Spleen (tissue), 11 donors: ENCODE data around the gene EIF2B2. TPM values are rescaled to one million over a fixed set of nuclear protein-coding genes. Genes with fewer than 3 reads are reported as not detected.

ENCODE experiments used
- DNase-seq: peaks from one replicate; pipeline ENCODE4 v3.0.0-alpha.2; 2020
- H3K27ac ChIP-seq, 8 donors: fragments of 200-600 bp; sonication (generic) in 7 of 8; 1 replicate in 4 of 8; 2 replicates in 4 of 8; pipeline versions ENCODE4 v1.5.0 to v1.8.0; 2016 to 2021; ENCODE audit warnings: inconsistent platforms in 4 of 8, mild to moderate bottlenecking in 4 of 8, moderate library complexity in 1 of 8
- H3K27me3 ChIP-seq, 7 donors: fragments of 200-600 bp; sonication (generic) in 6 of 7; replicated peaks in 1 of 7; 1 replicate in 4 of 7; 2 replicates in 3 of 7; pipeline versions ENCODE4 v1.5.0 to v1.8.0; 2016 to 2021; ENCODE audit warnings: inconsistent platforms in 3 of 7, mild to moderate bottlenecking in 1 of 7
- H3K36me3 ChIP-seq, 6 donors: fragments of 200-600 bp; sonication (generic) in 5 of 6; 1 replicate in 4 of 6; 2 replicates in 2 of 6; pipeline versions ENCODE4 v1.5.0 to v1.8.0; 2016 to 2021; ENCODE audit warnings: inconsistent platforms in 2 of 6
- H3K4me1 ChIP-seq, 6 donors: fragments of 200-600 bp; sonication (generic) in 5 of 6; 1 replicate in 3 of 6; 2 replicates in 3 of 6; pipeline versions ENCODE4 v1.5.0 to v1.8.0; 2016 to 2021; ENCODE audit warnings: inconsistent platforms in 3 of 6
- H3K4me3 ChIP-seq, 8 donors: fragments of 200-600 bp; sonication (generic) in 7 of 8; 1 replicate in 4 of 8; 2 replicates in 4 of 8; pipeline versions ENCODE4 v1.5.0 to v1.8.0; 2016 to 2021; ENCODE audit warnings: inconsistent platforms in 4 of 8, mild to moderate bottlenecking in 4 of 8, moderate library complexity in 2 of 8
- H3K9me3 ChIP-seq, 8 donors: fragments of 200-600 bp; sonication (generic) in 7 of 8; 1 replicate in 4 of 8; 2 replicates in 4 of 8; pipeline versions ENCODE4 v1.5.0 to v1.8.0; 2016 to 2021; ENCODE audit warnings: inconsistent platforms in 4 of 8
- POLR2A ChIP-seq, 3 donors: fragments of 450-650 bp; IDR thresholded peaks; one replicate each; pipeline ENCODE4 v1.5.1; 2017; ENCODE audit warnings: antibody characterized with exemption in 3 of 3, mild to moderate bottlenecking in 1 of 3
- POLR2AphosphoS5 ChIP-seq, 3 donors: sonication (generic); formaldehyde crosslinking; IDR thresholded peaks; one replicate each; pipeline ENCODE4 v1.5.1; 2017; ENCODE audit warnings: antibody characterized with exemption in 3 of 3
- WGBS, 5 donors: extraction: QIAGEN DNeasy Blood & Tissue Kit in 3 of 5; methylation state at CpG; one replicate each; pipeline versions ENCODE4 v1.1.5 to v1.1.7; 2013 to 2018; 5-methylcytosine and 5-hydroxymethylcytosine counted together
- intact Hi-C: fragments of 100-400 bp; cut with DNase I; formaldehyde crosslinking; loops from one replicate; pipeline ENCODE4 v1.15.0; 2023; ENCODE audit warnings: low total_unique reads
- polyA plus RNA-seq, 3 donors: library from polyadenylated mRNA; stranded (reverse); fragments of 200-250 nt; gene quantifications; one replicate each; pipeline ENCODE4 v1.2.1, GENCODE V29; 2013
- total RNA-seq, 7 donors: library from RNA; depleted of rRNA in 3 of 7; stranded (reverse); fragments of >200 nt in 3 of 7; fragmentation: NEBNext Ultra II Directional in 4 of 7; extraction: Animal tissue kit (Norgen Biotek cat#: 25700) in 4 of 7; gene quantifications; one replicate each; pipeline versions ENCODE4 v1.1.0 to v1.2.1, GENCODE V29; 2016 to 2021
- TF ChIP-seq, protein P1 (sequence below), 11 experiments: fragments of 200-600 bp in 7 of 11; fragments of 450-650 bp in 4 of 11; sonication (generic) in 4 of 11; IDR thresholded peaks in 8 of 11; conservative IDR thresholded peaks in 3 of 11; 1 replicate in 7 of 11; 2 replicates in 4 of 11; pipeline versions ENCODE4 v1.4.0 to v1.8.0; 2016 to 2021; ENCODE audit warnings: antibody characterized with exemption in 11 of 11, inconsistent platforms in 4 of 11, mild to moderate bottlenecking in 1 of 11
- donor health status: healthy with polysubstance abuse.
- donor health status: DM: no; HTN: no; CAD: no; lungs with moderate emphysema.
- donor health status: DM: no; HTN: no; CAD: no.
- donor health status: Bipolar disorder and iron deficiency.
- donor health status: healthy.
- donor health status: DM: no; HTN: no; CAD: no.
- donor health status: DM: yes; HTN: yes; CAD: no.

Gene EIF2B2
- total and polyA plus RNA-seq, 10 donors, result 16.0 to 38.1 (median 25.8) TPM

DNA sequence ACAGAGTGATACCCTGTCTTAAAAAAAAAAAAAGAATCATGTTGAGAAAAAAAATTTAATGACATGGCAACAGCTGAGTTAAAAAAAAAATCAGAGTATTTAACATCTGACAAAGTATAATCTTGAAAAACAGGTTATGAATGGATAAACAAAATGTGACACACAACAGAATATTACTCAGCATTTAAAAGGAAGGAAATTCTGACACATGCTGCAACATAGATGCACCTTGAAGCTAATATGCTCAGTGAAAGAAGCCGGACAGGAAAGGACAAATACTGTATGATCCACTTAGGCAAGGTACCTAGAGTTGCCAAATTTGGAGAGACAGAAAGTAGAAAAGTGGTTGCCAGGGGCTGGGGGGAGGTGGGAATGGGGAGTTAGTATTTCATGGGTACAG lies 19.4 kb upstream of the EIF2B2 start:
- intact Hi-C loops, result no loop called here
- DNase-seq, result no peak
- H3K27me3 ChIP-seq, result no peaks in the 10 kb centered on the region
- TF ChIP-seq POLR2AphosphoS5 (IDR thresholded peaks at IDR 0.05), result no peak
- TF ChIP-seq, protein P1, sequence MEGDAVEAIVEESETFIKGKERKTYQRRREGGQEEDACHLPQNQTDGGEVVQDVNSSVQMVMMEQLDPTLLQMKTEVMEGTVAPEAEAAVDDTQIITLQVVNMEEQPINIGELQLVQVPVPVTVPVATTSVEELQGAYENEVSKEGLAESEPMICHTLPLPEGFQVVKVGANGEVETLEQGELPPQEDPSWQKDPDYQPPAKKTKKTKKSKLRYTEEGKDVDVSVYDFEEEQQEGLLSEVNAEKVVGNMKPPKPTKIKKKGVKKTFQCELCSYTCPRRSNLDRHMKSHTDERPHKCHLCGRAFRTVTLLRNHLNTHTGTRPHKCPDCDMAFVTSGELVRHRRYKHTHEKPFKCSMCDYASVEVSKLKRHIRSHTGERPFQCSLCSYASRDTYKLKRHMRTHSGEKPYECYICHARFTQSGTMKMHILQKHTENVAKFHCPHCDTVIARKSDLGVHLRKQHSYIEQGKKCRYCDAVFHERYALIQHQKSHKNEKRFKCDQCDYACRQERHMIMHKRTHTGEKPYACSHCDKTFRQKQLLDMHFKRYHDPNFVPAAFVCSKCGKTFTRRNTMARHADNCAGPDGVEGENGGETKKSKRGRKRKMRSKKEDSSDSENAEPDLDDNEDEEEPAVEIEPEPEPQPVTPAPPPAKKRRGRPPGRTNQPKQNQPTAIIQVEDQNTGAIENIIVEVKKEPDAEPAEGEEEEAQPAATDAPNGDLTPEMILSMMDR (IDR thresholded peaks at IDR 0.05 in 8 of 11, conservative IDR thresholded peaks at IDR 0.05 in 3 of 11), result no peak
- TF ChIP-seq POLR2A (IDR thresholded peaks at IDR 0.05), result no peak
- 55 to 94% (median 79%) methylated on average over 1 of the region's 1 CpG for WGBS, 5 donors
- peaks cover 0 to 10% (median 1%) of the 10 kb centered on the region in 6 donors for H3K4me1 ChIP-seq
- H3K36me3 ChIP-seq, result no peaks in the 10 kb centered on the region
- H3K27ac ChIP-seq, result no peak overlapping the region
- no peak overlapping the region for H3K4me3 ChIP-seq
- no peaks in the 10 kb centered on the region for H3K9me3 ChIP-seq

DNA sequence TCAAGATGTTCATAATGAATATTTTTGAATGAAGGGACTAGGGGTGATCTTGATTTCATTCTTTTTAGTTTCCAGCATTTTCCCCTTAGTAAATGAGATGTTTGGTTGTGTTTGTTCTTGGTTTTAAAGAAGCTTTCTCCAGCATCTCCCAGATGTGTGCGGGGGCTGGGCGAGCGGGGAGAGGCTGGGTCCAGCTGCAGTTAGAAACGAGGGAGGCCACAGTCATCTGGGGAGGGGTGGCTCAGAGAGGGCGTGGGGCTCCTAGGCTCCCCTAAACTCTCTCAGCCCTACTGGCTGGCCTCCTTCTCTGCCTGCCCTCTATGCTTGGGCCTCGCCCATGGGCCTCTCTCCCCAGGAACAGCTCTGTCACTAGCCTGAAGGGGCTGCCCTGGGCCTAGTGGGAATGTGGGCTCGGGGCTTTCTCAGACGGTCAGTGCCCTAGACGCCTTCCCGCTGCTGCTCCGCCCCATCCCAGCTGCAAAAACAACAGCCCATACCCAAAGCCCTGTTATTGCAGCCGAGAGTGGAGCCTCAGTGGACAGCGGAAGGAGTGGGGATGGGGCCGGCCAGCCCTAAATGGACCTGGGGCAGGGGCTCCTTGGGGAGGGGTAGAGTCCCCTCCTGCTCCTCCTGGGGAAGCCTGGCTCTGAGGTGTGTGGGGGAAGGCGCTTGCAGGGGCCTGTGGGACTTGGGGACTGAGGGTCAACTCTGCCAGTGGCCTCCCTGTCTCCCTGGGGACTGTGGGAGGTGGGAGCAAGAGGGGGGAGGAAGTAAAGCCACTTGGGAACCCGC lies 18.3 kb upstream of the EIF2B2 start:
- Histone ChIP-seq H3K4me1 (peaks cover 0 to 10% (median 0%) of the 10 kb centered on the region in 6 donors), H3K36me3 (no peaks in the 10 kb centered on the region), H3K9me3 (no peaks in the 10 kb centered on the region), H3K27ac (no peak overlapping the region), H3K27me3 (no peaks in the 10 kb centered on the region), H3K4me3 (no peak overlapping the region)
- intact Hi-C loops, result no loop called here
- WGBS, 5 donors, result 81 to 94% (median 88%) methylated on average over 8 to 16 of the region's 16 CpGs
- DNase-seq, result no peak
- no peak for TF ChIP-seq POLR2A (IDR thresholded peaks at IDR 0.05)
- TF ChIP-seq, protein P1 (IDR thresholded peaks at IDR 0.05 in 8 of 11, conservative IDR thresholded peaks at IDR 0.05 in 3 of 11), result no peak
- no peak for TF ChIP-seq POLR2AphosphoS5 (IDR thresholded peaks at IDR 0.05)

DNA sequence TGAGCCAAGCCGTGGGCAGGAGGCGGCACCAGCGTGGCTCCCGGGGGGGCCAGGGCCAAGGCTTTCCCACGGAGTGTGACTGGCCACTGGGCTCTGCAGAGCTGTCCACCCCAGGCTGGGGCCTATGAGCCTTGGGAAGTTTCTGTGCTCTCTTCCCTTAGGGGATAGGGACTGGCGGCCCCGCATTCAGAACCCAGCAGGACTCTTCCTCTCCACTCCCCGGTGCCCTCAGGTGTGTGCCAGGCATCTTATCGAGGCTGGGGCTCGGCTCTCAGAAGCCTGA lies 17.8 kb upstream of the EIF2B2 start:
- intact Hi-C loops, result no loop called here
- TF ChIP-seq POLR2A (IDR thresholded peaks at IDR 0.05), result no peak
- TF ChIP-seq POLR2AphosphoS5 (IDR thresholded peaks at IDR 0.05), result no peak
- TF ChIP-seq, protein P1 (IDR thresholded peaks at IDR 0.05 in 8 of 11, conservative IDR thresholded peaks at IDR 0.05 in 3 of 11), result no peak
- WGBS, 5 donors, result 59 to 82% (median 68%) methylated on average over 7 to 10 of the region's 10 CpGs
- H3K9me3 ChIP-seq, result no peaks in the 10 kb centered on the region
- peaks cover 0 to 10% (median 0%) of the 10 kb centered on the region in 6 donors for H3K4me1 ChIP-seq
- H3K27me3 ChIP-seq, result no peaks in the 10 kb centered on the region
- H3K27ac ChIP-seq, result no peak overlapping the region
- DNase-seq, result no peak
- H3K36me3 ChIP-seq, result no peaks in the 10 kb centered on the region
- H3K4me3 ChIP-seq, result no peak overlapping the region

DNA sequence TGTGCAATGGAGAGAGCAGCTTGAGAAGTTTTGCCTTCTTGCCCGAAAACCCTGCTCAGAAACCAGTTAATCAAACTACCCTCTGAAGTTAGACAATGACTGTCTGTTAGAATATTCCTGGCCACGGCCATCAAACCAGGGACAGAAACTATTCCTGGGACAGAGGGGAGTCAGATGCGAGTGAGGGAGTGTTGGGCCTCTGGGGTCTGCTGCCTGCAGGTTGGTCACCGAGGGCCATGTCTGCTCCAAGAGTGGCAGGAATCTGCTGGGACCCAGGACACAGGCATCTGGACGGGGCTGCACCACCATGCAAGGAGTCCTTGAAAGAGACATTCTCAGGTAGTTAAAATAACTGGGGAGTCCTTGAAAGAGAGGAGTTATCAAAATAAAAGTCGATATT lies 16.9 kb upstream of the EIF2B2 start:
- H3K27ac ChIP-seq, result no peak overlapping the region
- no peaks in the 10 kb centered on the region for H3K9me3 ChIP-seq
- intact Hi-C loops, result no loop called here
- H3K36me3 ChIP-seq, result no peaks in the 10 kb centered on the region
- WGBS, 5 donors, result 86 to 97% (median 90%) methylated on average over 6 of the region's 6 CpGs
- no peaks in the 10 kb centered on the region for H3K27me3 ChIP-seq
- TF ChIP-seq POLR2A (IDR thresholded peaks at IDR 0.05), result no peak
- TF ChIP-seq, protein P1 (IDR thresholded peaks at IDR 0.05 in 8 of 11, conservative IDR thresholded peaks at IDR 0.05 in 3 of 11), result no peak
- no peak for TF ChIP-seq POLR2AphosphoS5 (IDR thresholded peaks at IDR 0.05)
- DNase-seq, result no peak
- H3K4me1 ChIP-seq, result peaks cover 0 to 7% (median 0%) of the 10 kb centered on the region in 6 donors
- no peak overlapping the region for H3K4me3 ChIP-seq
